Cardiac septum (tissue), 1 donor: Measurements from ENCODE around the gene SIRT1. TPM values are rescaled to one million over a fixed set of nuclear protein-coding genes. Genes with fewer than 3 reads are reported as not detected.
A peak's percentile ranks its signal among the peaks of the same experiment; 100 is the strongest.
"Not testable (repeated sequence)": the region's sequence is repeated elsewhere in the genome, so short reads cannot be mapped to it uniquely, and the experiment has no call there.

ENCODE experiments used
- DNase-seq: peaks from one replicate; pipeline ENCODE4 v3.0.0-alpha.2; 2020; ENCODE audit warnings: low spot score
- intact Hi-C: fragments of 100-400 bp; cut with DNase I; formaldehyde crosslinking; loops from one replicate; pipeline ENCODE4 v1.14.0; 2022
- total RNA-seq: library from RNA; stranded (reverse); fragmentation: NEBNext Ultra II Directional; extraction: Animal tissue kit (Norgen Biotek cat#: 25700); gene quantifications from one replicate; pipeline ENCODE4 v1.2.1, GENCODE V29; 2021
- donor health status: DM: no; HTN: no; CAD: no.

Gene SIRT1
- total RNA-seq, 1 donor from 2014 or later = 16.1 TPM

GRCh38 chr10:67869996-67870395 lies 14.5 kb upstream of the SIRT1 start:
- intact Hi-C loops = no loop called here

GRCh38 chr10:67875340-67876238 lies 8.9 kb upstream of the SIRT1 start:
- intact Hi-C loops = no loop called here
- no peak for DNase-seq

More at GRCh38 chr10:67869996-67870395, 14.5 kb upstream of the SIRT1 start:
- DNase-seq = no peak

DNA sequence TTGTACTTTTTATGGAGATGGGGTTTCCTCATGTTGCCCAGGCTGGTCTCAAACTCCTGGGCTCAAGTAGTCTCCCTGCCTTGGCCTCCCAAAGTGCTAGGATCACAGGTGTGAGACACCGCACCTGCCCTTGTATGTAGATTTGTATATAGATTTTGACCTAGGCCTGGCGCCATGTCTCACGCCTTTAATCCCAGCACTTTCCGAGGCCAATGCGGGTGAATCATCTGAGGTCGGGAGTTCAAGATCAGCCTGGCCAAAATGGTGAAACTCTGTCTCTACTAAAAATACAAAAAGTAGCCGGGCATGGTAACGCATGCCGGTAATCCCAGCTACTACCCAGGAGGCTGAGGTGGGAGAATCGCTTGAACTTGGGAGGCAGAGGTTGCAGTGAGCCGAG lies 7.0 kb upstream of the SIRT1 start:
- DNase-seq, intact Hi-C loops: not testable (repeated sequence)

DNA sequence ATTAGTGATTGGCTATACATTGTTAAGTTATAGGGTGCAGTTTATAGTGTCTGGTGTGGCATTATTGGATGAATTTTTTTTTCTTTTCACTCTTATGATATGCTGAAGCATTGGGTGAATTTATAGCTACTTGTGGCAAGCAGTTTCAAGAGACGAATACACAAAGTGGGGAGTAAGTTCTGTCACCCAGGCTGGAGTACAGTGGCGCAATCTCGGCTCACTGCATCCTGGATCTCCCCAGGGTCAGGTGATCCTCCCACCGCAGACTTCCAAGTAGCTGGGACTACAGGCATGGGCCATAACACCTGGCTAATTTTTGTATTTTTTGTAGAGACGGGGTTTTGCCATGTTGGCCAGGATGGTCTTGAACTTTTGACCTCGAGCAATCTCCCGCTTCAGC lies 6.3 kb upstream of the SIRT1 start:
- intact Hi-C loops = no loop called here
- no peak for DNase-seq

DNA sequence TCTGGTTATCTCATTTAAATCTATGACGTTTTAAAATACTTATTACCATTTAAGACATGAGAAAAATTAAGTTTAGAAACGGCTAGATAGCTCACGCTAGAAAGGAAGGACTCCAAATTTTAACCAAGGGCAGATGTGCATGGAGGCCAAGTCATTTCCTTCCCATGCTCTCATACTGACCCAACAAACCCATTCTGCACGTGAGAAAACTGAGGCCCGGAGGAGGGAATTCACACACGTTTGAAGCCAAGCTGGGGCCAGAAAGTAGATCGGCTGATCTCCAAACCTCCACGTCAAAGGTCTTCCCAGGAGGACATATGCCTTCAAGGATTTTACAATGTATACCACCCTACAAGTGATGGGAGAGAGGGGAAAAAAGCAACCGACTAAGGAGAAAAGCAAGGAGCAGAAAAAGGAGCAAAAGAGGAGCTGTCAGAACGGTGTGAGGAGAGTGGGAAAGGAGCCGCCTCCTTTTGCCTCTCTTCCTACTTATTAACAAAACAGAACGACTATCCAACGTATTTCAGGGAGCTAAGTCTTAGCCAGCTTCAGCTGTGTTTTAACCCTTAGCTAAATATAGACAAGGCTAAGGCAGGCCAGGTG lies 645 bp upstream of the SIRT1 start:
- DNase-seq = no peak
- intact Hi-C loops = loop anchor here (1.0 to 10.0 kb wide), 2 partner anchors 190 to 441 kb away; no protein-coding TSS in a partner anchor

GRCh38 chr10:67884842-67885670 lies 600 bp downstream of the SIRT1 start:
- intact Hi-C loops = loop anchor here (1.0 to 10.0 kb wide), 2 partner anchors 189 to 440 kb away; no protein-coding TSS in a partner anchor
- DNase-seq = peak; percentile 91

DNA sequence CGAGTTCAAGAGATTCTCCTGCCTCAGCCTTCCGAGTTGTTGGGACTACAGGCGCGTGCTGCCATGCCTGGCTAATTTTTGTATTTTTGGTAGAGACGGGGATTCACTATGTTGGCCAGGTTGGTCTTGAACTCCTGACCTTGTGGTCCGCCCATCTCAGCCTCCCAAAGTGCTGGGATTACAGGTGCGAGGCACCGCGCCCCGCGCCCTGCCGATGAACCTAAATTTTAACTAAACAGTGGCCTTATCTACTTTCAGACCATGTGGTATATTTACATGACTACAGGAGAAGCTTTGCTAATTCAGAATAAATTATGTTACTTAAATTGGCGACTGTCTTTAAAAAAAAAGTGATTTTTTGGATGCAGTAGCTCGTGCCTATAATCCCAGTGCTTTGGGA lies 9.2 kb downstream of the SIRT1 start:
- intact Hi-C loops = no loop called here
- no peak for DNase-seq

DNA sequence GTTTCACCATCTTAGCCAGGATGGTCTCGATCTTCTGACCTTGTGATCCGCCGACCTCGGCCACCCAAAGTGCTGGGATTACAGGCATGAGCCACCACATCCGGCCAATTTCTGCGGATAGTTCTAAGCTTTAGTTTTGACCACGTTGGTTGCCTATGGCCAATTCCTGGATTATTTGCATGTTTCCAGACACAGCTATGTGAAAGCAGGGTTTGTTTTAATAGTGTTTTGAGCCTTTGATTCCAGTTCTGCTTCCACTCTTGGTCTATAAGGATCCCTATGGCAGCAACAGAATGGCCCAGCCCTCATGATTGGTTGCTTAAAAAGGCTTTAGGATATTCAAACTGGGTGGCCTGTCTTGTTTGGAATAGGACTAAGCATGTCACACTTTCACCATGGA lies 19.1 kb downstream of the SIRT1 start:
- DNase-seq = no peak
- intact Hi-C loops = no loop called here

GRCh38 chr10:67912331-67912946 lies 28.0 kb downstream of the SIRT1 start:
- intact Hi-C loops = no loop called here

GRCh38 chr10:67914777-67915340 lies 30.4 kb downstream of the SIRT1 start:
- no peak for DNase-seq
- intact Hi-C loops = no loop called here

More at GRCh38 chr10:67912331-67912946, 28.0 kb downstream of the SIRT1 start:
- no peak for DNase-seq

DNA sequence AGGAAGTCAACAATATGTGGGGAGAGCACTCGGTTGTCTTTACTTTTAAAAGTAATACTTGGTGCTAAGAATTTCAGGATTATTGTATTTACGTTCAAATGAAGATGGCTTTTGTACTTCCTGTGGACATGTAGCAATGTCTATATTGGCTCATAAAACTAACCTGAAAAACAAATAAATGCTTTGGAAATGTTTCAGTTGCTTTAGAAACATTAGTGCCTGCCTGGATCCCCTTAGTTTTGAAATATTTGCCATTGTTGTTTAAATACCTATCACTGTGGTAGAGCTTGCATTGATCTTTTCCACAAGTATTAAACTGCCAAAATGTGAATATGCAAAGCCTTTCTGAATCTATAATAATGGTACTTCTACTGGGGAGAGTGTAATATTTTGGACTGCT lies 32.7 kb downstream of the SIRT1 start:
- intact Hi-C loops = no loop called here
- DNase-seq = no peak

- intact Hi-C loops = no loop called here
- DNase-seq = no peak
Measured at GRCh38 chr10:67917679-67918078, 33.2 kb downstream of the SIRT1 start.

DNA sequence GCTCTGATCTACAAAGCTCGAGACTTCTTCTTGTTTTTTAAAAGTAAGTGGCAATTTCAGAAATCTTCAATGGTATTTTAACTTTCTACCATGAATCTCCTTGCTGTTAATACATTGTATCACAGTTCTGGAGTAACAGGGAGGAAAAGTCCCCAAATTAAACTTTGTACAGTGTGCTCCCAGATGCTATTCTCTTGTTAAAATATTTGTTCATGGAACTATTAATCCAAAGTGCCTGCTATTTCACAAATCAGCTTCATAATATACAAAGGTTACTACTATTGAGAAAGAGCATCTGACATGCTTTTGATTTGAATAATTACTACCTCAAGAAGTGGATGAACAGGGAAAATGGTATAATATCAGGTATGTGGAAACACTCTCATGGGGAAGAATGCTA lies 36.6 kb downstream of the SIRT1 start:
- DNase-seq = no peak
- intact Hi-C loops = no loop called here

DNA sequence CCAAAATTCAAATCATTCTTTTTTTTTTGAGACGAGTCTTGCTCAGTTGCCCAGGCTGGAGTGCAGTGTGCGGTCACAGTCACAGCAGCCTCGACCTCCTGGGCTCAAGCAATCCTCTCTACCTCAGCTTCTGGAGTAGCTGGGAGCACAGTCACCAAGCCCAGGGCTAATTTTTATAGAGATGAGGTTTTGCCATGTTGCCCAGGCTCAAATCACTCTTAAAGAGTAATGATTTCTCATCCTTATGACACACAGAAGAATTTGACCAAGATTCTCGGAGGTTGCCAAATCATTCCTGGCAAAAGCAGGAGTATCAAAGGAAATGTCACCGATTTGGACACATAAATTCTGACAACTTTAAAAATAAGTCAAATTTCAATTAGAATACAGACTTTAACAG lies 39.1 kb downstream of the SIRT1 start:
- no peak for DNase-seq
- intact Hi-C loops = no loop called here

DNA sequence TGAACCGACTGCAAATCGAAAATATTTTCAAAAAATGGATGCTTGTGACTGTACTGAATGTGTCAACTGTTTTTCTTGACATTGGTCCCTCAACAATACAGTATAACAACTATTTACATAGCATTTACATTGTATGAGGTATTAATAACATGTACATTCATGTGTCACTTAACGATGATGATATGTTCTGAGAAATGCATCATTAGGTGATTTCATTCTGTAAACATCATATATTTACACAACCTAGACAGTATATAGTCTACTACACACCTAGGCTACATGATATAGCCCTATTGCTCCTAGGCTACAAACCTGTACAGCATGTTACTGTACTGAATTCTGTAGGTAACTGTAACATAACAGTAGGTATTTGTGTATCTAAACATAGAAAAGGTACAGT lies 39.7 kb downstream of the SIRT1 start:
- DNase-seq = no peak
- intact Hi-C loops = no loop called here

DNA sequence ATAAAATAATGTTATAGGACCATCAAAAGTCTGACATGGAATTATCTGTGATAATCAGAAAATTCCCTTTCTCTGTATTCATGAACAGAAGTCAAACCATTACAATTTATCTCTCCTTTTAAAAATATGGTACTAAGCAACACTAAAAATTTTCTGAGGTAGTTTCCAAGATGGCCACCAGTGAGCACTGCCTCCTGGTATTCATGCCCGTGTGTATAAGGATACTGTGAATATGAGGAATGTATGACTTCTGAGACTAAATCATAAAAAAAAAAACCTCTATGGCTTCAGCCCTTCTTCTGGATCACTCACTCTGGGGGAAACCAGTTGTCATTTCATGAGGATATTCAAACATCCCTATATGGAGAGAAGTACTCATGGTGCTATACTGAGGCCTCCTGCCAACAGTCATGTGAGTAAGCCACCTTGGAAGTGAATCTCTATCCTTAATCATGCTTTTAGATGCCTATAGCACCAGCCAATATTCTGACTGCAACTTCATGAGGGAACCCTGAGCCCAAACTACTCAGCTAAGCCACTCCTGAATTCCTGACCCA lies 41.1 kb downstream of the SIRT1 start:
- intact Hi-C loops = no loop called here

DNA sequence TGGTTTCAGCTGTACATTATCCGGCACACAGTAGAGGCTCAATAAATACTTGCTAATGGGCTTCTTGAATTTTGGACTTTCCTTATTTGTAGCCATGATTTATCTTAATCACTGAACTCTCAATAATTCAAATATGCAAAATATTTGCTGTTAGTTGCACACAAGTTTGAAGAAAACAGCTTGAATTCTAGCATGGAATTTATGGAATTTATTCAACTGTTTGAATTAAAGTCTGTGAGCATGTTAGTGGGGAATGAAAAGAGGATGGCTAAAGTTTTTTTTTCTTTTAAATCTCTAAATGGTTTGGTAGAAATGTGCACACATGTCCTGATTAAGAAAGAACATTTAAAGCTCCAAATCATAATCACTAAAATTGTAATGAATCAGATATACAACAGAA lies 42.5 kb downstream of the SIRT1 start:
- intact Hi-C loops = no loop called here

More for the DNA sequence above, 41.1 kb downstream of the SIRT1 start:
- no peak for DNase-seq

DNA sequence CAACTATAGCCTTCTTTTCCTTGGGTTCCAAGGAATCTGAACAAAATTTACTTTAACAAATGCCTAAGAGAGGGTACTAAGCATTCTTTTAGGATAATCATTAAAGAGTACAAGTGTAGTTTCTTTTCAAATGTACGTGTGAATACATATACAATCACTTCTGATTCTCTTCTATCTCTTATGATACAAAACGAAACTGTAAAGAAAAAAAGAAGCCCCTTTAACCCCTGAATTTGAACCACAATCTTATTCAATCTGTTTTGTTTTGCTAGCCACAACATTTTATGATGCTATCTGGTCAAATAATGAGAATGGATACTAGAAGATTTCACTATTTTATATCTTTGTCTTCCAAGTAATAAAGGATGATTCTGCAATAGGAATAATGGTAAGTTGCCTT lies 48.7 kb downstream of the SIRT1 start:
- intact Hi-C loops = no loop called here
- DNase-seq = no peak

More for the DNA sequence above, 42.5 kb downstream of the SIRT1 start:
- DNase-seq = no peak

GRCh38 chr10:67934336-67934735 lies 49.9 kb downstream of the SIRT1 start:
- no peak for DNase-seq
- intact Hi-C loops = no loop called here
